GM20431 (cell line): ENCODE data around the gene TEKT3.

Experiments used
- in situ Hi-C: fragments of 300-500 bp; cut with MseI, MboI; formaldehyde crosslinking; loops from one replicate; pipeline ENCODE4 v1.15.0; 2020; ENCODE audit warnings: low sequenced_read_pairs; ENCODE audit not compliant: unreplicated experiment

TEKT3 gene

GRCh38 chr17:15269780-15270089, 71.7 kb downstream of the TEKT3 start:
- in situ Hi-C loops, result loop anchor here (25.0 kb wide), 1 partner anchor 243 kb away; no protein-coding TSS in a partner anchor

- in situ Hi-C loops, result loop anchor here (25.0 kb wide), 1 partner anchor 243 kb away; no protein-coding TSS in a partner anchor
Measured at GRCh38 chr17:15269087-15269779, 72.2 kb downstream of the TEKT3 start.

DNA sequence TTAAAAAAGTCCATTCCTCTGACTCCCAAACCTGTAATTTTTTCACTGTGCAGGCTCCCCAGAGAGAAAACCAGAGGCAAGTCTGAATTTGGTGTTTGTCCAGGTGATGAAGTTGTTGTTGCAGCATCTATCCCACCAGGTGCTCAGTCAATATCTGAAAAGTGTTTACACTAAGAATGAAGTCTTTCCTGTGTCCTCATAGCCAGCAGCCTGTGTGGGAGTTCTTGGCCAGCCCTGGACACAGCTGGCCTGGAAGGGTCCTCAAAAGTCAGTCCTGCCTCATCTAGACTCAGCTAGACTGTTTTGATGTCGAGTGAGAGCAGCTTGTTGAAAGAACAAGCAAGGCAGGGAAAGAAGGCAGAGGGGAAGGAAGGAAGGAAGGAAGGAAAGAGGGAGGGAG, 72.9 kb downstream of the TEKT3 start:
- in situ Hi-C loops, result loop anchor here (25.0 kb wide), 1 partner anchor 244 kb away; no protein-coding TSS in a partner anchor

DNA sequence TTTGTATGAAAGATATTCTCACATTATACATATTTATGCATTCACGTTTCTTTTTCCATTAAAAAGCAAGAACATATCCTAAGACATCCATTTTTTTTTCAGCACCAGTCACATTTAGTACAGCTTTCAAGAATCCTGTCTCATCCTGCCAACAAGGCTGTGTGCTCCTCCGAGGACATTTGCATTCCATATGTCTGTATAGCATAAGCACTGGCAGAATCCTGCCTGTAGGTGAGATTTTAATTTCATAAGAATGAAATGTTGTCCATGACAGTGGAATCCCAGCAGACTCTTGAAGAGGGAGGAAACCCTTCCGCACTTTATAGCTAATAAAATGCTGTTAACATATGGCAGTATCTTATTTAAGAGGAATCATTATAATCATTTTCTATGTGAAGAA, 73.4 kb downstream of the TEKT3 start:
- in situ Hi-C loops, result loop anchor here (25.0 kb wide), 1 partner anchor 244 kb away; no protein-coding TSS in a partner anchor

DNA sequence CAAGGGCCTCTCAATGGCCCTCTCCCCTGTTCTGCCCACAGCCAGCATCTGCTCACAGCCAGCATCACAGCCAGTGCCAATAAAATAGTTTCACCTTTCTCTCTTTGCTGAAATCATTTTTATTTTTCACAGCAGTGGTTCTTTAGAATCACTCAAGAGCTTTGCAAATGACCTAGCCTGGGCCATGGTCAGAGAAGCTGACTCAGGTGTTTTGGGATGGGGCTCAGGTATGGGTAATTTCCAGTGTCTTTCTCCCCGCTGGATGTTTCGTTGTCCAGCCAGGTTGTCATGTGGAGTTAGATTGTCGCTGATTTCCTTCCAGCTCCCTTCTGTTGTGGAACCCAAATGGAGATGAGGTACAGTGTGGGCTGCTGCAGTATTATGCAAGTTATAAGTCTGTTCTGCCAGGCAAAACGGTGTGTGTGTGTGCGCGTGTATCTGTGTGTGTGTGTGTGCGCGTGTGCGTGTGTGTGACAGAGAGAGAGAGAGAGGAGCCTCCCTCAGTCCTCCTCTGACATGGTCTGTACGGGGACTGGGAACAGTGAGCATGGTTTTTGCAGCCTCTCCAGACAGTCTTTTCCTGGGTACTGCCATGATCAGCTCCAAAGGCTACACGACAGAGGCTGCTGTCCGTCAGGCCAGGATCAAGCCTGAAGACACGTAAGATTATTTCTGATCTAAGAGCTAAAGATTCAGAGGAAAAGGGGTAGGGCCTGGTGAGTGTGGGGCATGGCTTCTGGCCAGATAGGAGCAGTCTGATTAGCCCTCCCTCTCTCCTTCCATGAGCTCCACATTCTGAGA, 74.9 kb downstream of the TEKT3 start:
- in situ Hi-C loops, result loop anchor here (25.0 kb wide), 1 partner anchor 246 kb away; no protein-coding TSS in a partner anchor

DNA sequence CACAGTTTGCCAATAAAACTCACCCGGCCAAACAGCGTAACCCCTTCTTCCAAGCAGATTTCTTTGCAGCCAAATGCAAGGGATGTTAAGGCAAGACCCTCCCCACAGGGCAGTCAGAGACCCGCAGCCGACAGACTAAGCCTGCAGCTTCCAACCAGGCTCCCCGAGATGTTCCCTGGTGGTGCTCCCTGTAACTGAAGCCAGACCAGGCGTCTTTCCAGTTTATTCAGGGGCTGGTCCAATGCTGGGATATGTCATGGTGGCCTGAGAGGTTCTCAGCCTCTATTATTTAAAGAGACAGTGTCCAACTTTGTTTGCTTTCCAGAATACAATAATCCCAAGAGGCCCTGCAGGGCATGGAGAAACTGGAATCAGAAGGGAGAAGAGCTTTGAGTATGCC, 76.3 kb downstream of the TEKT3 start, which contains the start of gene PMP22:
Gene PMP22, minus strand, starts transcription at position 196 of the 400 bp plus-strand sequence. CDS start 4,599 bp downstream, outside the sequence.
- in situ Hi-C loops, result loop anchor here (25.0 kb wide), 1 partner anchor 247 kb away; no protein-coding TSS in a partner anchor

DNA sequence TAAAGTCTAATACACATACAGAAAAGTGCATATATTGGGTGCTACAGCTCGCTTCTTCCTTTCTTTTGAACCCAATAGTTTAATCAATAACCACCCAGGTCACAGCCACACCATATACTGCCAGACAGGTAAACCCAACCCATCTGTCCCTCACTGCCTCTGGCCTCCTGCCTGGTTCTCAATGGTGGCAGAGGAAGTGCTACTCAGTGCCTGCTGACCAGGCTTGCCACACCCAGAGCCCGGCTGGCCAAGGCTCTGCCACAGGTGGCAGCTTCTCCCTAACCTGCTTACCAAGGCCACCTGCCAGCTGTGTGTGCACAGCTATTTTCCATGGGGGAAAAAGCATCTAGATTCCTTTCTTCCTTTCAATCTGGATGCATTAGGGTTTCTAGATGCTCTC, 76.9 kb downstream of the TEKT3 start:
- in situ Hi-C loops, result loop anchor here (25.0 kb wide), 1 partner anchor 248 kb away; no protein-coding TSS in a partner anchor

DNA sequence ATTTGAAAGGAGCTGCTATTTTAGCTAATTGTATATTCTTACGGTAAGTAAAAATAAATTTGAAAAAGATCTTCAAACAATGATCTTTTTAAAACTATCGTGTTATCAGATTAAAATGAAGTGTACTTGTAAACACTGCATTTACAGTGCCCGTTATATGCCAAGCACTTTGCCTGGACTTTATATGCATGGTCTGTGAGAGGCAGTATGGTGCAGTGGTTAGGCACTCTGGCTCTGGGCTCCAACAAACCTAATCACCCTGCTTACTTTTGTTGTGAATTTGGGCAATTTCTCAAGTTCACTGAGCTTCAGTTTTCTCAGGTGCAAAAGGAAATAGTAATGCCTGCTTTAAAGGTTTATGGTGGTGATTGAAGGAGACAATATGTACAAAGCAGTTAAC, 77.7 kb downstream of the TEKT3 start:
- in situ Hi-C loops, result loop anchor here (25.0 kb wide), 1 partner anchor 249 kb away; no protein-coding TSS in a partner anchor

DNA sequence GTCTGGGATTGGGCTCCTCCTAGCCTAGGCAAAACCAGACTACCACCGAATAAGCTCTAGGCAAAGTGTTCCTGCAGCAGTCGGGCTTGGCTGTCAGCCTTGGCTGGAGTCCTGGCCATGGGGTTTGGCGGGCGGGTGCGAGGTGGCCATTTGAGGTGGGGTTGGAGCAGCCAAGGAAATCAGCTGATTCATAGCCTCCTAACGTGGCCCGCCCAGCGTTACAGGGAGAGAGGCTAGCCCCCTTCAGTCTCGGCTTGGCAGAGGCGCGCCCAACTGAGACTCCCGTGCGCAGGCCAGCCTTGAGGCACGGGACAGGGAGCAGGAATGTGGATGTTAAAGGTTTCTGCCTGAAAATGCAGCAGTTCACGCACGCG, 78.2 kb downstream of the TEKT3 start:
- in situ Hi-C loops, result loop anchor here (25.0 kb wide), 1 partner anchor 249 kb away; no protein-coding TSS in a partner anchor

DNA sequence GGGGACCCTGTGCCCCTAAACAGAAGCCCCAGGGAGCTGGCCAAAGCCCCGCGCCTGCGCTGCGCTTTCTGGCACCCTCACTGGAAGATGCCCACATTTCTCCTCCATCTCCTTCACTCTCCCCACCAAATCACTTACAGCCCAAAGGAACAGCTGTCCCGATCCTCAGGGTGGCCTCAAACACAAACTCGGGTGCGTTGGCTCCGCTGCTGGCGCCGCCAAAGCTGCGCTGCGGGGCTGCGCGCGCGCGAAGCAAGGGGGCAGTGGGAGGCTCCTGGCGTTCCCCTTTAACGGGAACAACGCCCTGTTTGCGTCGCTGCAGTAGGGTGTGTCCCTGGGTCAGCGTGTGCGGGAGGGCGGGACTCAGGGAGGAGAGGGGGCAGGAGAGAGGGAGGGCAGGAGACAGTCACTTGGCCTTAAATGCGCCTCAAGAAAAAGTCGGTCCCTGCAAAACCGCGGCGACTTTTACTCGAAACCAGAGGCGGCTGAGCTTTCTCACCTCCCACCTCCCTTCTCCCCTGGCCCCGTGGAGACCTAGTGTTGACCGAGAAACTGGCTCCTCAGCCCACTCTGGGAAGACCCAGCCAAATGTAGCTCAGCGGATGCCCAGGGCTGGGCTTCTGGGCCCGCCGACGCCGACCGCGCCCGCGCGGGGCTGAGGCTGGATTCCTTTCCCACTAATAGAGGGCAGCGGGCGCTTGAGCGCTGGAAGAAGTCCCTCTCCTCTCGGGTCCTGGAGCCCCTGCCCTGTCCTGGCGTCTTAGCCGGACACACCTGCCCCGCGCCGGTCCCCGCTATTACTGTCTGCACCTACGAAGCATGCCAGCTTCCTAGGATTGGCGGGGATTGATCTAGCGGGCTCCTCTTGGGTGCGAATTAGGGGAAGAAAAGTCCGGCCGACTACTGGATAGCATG, 78.8 kb downstream of the TEKT3 start:
- in situ Hi-C loops, result loop anchor here (25.0 kb wide), 1 partner anchor 250 kb away; no protein-coding TSS in a partner anchor

DNA sequence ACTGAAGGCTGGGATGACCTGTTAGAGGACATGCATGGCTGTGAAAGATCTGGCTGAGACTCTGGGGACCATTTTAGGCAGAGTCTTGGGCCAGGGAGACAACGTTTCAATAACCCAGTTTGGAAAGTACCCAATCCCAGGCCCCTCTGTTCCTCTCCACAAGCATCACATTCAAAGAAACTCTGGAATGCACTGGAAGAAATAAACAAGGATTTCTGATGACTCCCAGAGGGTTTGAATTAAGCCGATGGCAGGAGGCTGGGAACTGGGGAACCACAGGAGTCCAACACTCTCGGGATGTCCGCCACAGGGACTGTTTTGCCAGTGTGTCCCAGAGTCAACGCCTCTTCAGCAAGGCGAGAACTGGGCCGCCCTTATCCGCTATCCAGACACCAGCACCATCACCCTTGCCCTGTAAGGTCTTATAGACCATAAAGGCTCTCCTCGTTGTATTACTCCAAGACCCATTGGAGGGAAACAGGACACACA, 79.6 kb downstream of the TEKT3 start:
- in situ Hi-C loops, result loop anchor here (25.0 kb wide), 1 partner anchor 250 kb away; no protein-coding TSS in a partner anchor

- in situ Hi-C loops, result loop anchor here (25.0 kb wide), 1 partner anchor 251 kb away; no protein-coding TSS in a partner anchor
Measured at GRCh38 chr17:15261258-15261801, 80.1 kb downstream of the TEKT3 start.

- in situ Hi-C loops, result loop anchor here (25.0 kb wide), 1 partner anchor 252 kb away; no protein-coding TSS in a partner anchor
Measured at GRCh38 chr17:15260376-15261257, 80.8 kb downstream of the TEKT3 start.

GRCh38 chr17:15257796-15258512, 83.4 kb downstream of the TEKT3 start:
- in situ Hi-C loops, result loop anchor here (25.0 kb wide), 1 partner anchor 254 kb away; no protein-coding TSS in a partner anchor

GRCh38 chr17:15257258-15257788, 84.1 kb downstream of the TEKT3 start:
- in situ Hi-C loops, result loop anchor here (25.0 kb wide), 1 partner anchor 255 kb away; no protein-coding TSS in a partner anchor

- in situ Hi-C loops, result loop anchor here (25.0 kb wide), 1 partner anchor 256 kb away; no protein-coding TSS in a partner anchor
Measured at GRCh38 chr17:15256689-15257088, 84.7 kb downstream of the TEKT3 start.
